Measurements from ENCODE around the gene ZNF100.
"Not testable (repeated sequence)": the region's sequence is repeated elsewhere in the genome, so short reads cannot be mapped to it uniquely, and the experiment has no call there.

The ZNF100 gene

GRCh38 chr19:21767065-21767800, at the start of gene ZNF100:
Gene ZNF100 (minus strand): TSS chr19:21767579. CDS start chr19:21767429, 150 bp downstream.
- DNase-seq: peak; percentile 92
- Mint-ChIP-seq H3K9me3 (peaks cover 29% of the 10 kb centered on the region), H3K4me1 (peaks cover 22% of the 10 kb centered on the region), H3K36me3 (peaks cover 44% of the 10 kb centered on the region), H3K27me3 (no peaks in the 10 kb centered on the region), H3K27ac (peak within 1 kb of the TSS; percentile 96), H3K4me3 (peak within 1 kb of the TSS; percentile 98)
- CTCF ChIA-PET: interaction anchor here (0.6 to 1.2 kb wide), 2 partner anchors 86 to 565 kb away, joined by 3 read pairs; no protein-coding TSS in a partner anchor

GRCh38 chr19:21812448-21812847, 45.1 kb upstream of the ZNF100 start:
- H3K4me3 Mint-ChIP-seq: no peak overlapping the region
- DNase-seq: no peak
- CTCF ChIA-PET: no interaction called here
- H3K27ac Mint-ChIP-seq: no peak overlapping the region
- no peaks in the 10 kb centered on the region for H3K27me3 Mint-ChIP-seq
- peaks cover 48% of the 10 kb centered on the region for H3K9me3 Mint-ChIP-seq
- H3K36me3 Mint-ChIP-seq: peaks cover 84% of the 10 kb centered on the region
- H3K4me1 Mint-ChIP-seq: no peaks in the 10 kb centered on the region

DNA sequence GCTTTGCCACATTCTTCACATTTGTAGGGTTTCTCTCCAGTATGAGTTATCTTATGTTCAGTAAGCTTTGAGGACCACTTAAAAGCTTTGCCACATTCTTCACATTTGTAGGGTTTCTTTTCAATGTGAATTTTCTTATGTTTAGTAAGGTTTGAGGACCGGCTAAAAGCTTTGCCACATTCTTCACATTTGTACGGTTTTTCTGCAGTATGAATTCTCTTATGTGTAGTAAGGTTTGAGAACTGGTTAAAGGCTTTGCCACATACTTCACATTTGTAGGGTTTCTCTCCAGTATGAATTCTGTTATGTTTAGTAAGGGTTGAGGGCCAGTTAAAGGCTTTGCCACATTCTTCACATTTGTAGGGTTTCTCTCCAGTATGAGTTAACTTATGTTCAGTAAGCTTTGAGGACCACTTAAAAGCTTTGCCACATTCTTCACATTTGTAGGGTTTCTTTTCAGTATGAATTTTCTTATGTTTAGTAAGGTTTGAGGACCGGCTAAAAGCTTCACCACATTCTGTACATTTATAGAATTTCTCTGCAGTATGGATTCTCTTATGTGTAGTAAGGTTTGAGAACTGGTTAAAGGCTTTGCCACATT, 41.1 kb upstream of the ZNF100 start:
- CTCF ChIA-PET: interaction anchor here (0.5 kb wide), 1 partner anchor 22 kb away, joined by 3 read pairs; no protein-coding TSS in a partner anchor
- H3K27ac Mint-ChIP-seq, H3K4me1 Mint-ChIP-seq, H3K4me3 Mint-ChIP-seq, DNase-seq, H3K27me3 Mint-ChIP-seq: not testable (repeated sequence)
- Mint-ChIP-seq H3K9me3 (peaks cover 58% of the 10 kb centered on the region), H3K36me3 (peaks cover 60% of the 10 kb centered on the region)

- Mint-ChIP-seq H3K36me3 (no peaks in the 10 kb centered on the region), H3K4me3 (no peak overlapping the region), H3K4me1 (no peaks in the 10 kb centered on the region), H3K9me3 (peaks cover 52% of the 10 kb centered on the region), H3K27ac (no peak overlapping the region), H3K27me3 (no peaks in the 10 kb centered on the region)
- CTCF ChIA-PET: no interaction called here
- DNase-seq: no peak
Observed at GRCh38 chr19:21789466-21790085, 22.2 kb upstream of the ZNF100 start.

GRCh38 chr19:21786936-21787335, 19.6 kb upstream of the ZNF100 start:
- Mint-ChIP-seq H3K4me3 (no peak overlapping the region), H3K9me3 (peaks cover 47% of the 10 kb centered on the region), H3K27ac (no peak overlapping the region), H3K27me3 (no peaks in the 10 kb centered on the region), H3K36me3 (no peaks in the 10 kb centered on the region), H3K4me1 (no peaks in the 10 kb centered on the region)
- no peak for DNase-seq
- CTCF ChIA-PET: no interaction called here

GRCh38 chr19:21775792-21776191, 8.4 kb upstream of the ZNF100 start:
- peaks cover 11% of the 10 kb centered on the region for H3K9me3 Mint-ChIP-seq
- CTCF ChIA-PET, H3K4me1 Mint-ChIP-seq, H3K27me3 Mint-ChIP-seq, H3K4me3 Mint-ChIP-seq, H3K36me3 Mint-ChIP-seq, DNase-seq, H3K27ac Mint-ChIP-seq: not testable (repeated sequence)

- DNase-seq, CTCF ChIA-PET, H3K27me3 Mint-ChIP-seq: not testable (repeated sequence)
- peak overlapping the region; percentile 96 for H3K27ac Mint-ChIP-seq
- H3K4me3 Mint-ChIP-seq: peak overlapping the region; percentile 98
- H3K4me1 Mint-ChIP-seq: peaks cover 22% of the 10 kb centered on the region
- peaks cover 33% of the 10 kb centered on the region for H3K9me3 Mint-ChIP-seq
- peaks cover 50% of the 10 kb centered on the region for H3K36me3 Mint-ChIP-seq
Observed at GRCh38 chr19:21766705-21767064, 694 bp downstream of the ZNF100 start.

DNA sequence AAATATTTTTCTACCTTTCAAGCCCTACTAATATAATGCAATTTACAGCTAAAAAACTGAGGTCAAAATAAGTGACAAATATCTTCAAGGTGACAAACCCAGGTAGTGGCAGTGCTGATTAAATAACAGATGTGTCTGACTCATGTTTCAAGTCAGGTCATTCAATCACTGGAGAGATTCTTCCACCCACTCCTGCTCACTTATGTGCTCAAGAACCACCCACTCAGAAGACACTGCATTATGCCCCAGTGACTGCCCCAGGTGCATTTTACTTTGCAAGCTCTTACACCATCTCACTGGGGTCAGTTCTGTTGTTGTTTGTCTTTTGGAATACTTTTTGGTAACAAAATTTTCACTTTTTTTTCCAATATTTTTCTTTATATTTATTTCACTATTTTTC, 2.2 kb downstream of the ZNF100 start:
- CTCF ChIA-PET: no interaction called here
- Mint-ChIP-seq H3K36me3 (peaks cover 62% of the 10 kb centered on the region), H3K4me3 (no peak overlapping the region), H3K27me3 (no peaks in the 10 kb centered on the region), H3K27ac (no peak overlapping the region), H3K9me3 (peaks cover 33% of the 10 kb centered on the region), H3K4me1 (peaks cover 22% of the 10 kb centered on the region)
- DNase-seq: no peak

DNA sequence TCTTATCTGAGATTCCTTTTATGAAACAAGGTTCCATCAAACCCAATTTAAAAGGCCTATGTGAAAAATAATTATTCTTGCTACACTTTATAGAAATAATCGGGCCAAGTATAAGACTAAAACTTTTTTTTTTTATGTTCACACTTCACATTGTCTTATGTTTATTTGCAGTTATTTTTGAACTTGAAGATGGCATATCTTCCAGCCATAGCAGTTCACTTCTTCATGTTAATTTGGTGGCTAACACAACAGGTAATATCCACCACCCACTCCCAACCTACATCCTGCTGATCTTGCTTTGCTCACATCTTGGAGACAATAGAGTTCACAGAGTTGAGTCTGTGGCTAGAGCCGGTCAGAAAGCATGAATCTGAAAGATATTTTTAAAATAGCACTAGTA, 5.8 kb downstream of the ZNF100 start:
- Mint-ChIP-seq H3K36me3 (peaks cover 91% of the 10 kb centered on the region), H3K9me3 (peaks cover 42% of the 10 kb centered on the region), H3K4me1 (peaks cover 20% of the 10 kb centered on the region)
- DNase-seq, H3K27ac Mint-ChIP-seq, H3K27me3 Mint-ChIP-seq, H3K4me3 Mint-ChIP-seq, CTCF ChIA-PET: not testable (repeated sequence)

- CTCF ChIA-PET: no interaction called here
- DNase-seq: no peak
- no peak overlapping the region for H3K27ac Mint-ChIP-seq
- peaks cover 91% of the 10 kb centered on the region for H3K36me3 Mint-ChIP-seq
- H3K4me1 Mint-ChIP-seq: no peaks in the 10 kb centered on the region
- no peaks in the 10 kb centered on the region for H3K27me3 Mint-ChIP-seq
- H3K4me3 Mint-ChIP-seq: no peak overlapping the region
- peaks cover 51% of the 10 kb centered on the region for H3K9me3 Mint-ChIP-seq
Observed at GRCh38 chr19:21758296-21758695, 9.1 kb downstream of the ZNF100 start.

DNA sequence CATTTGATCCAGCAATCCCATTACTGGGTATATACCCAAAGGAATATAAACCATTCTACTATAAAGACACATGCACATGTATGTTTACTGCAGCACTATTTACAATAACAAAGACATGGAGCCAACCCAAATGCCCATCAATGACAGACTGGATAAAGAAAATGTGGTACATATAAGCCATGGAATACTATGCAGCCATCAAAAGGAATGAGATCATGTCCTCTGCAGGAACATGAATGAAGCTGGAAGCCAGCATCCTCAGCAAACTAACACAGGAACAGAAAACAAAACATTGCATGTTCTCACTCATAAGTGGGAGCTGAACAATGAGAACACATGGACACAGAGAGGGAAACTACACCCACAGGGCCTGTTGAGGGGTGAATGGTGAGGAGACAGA, 11.8 kb downstream of the ZNF100 start:
- H3K27me3 Mint-ChIP-seq, H3K27ac Mint-ChIP-seq, DNase-seq, H3K4me1 Mint-ChIP-seq, CTCF ChIA-PET, H3K4me3 Mint-ChIP-seq: not testable (repeated sequence)
- Mint-ChIP-seq H3K9me3 (peaks cover 50% of the 10 kb centered on the region), H3K36me3 (peaks cover 90% of the 10 kb centered on the region)

DNA sequence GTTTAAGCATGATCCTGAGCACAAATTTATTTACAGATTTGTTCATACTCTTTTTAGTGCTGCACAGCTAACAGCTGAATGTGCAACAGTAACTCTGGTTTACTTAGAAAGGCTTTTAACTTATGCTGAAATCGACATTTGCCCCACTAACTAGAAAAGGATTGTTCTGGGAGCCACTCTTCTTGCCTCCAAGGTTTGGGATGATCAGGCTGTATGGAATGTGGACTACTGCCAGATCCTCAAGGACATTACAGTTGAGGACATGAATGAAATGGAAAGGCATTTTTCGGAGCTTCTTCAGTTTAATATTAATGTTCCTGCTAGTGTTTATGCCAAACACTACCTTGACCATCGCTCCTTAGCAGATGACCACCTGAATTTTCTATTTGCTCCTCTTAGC, 16.0 kb downstream of the ZNF100 start:
- CTCF ChIA-PET: no interaction called here
- Mint-ChIP-seq H3K9me3 (peaks cover 46% of the 10 kb centered on the region), H3K36me3 (peaks cover 90% of the 10 kb centered on the region), H3K4me1 (no peaks in the 10 kb centered on the region), H3K4me3 (no peak overlapping the region), H3K27ac (no peak overlapping the region), H3K27me3 (no peaks in the 10 kb centered on the region)
- DNase-seq: no peak

GRCh38 chr19:21750586-21751128, 16.7 kb downstream of the ZNF100 start:
- Mint-ChIP-seq H3K9me3 (peaks cover 45% of the 10 kb centered on the region), H3K36me3 (peaks cover 89% of the 10 kb centered on the region), H3K27me3 (no peaks in the 10 kb centered on the region), H3K27ac (no peak overlapping the region), H3K4me3 (no peak overlapping the region), H3K4me1 (no peaks in the 10 kb centered on the region)
- CTCF ChIA-PET: no interaction called here
- no peak for DNase-seq

- Mint-ChIP-seq H3K27ac (no peak overlapping the region), H3K4me1 (no peaks in the 10 kb centered on the region), H3K36me3 (peaks cover 83% of the 10 kb centered on the region), H3K9me3 (peaks cover 39% of the 10 kb centered on the region), H3K4me3 (no peak overlapping the region), H3K27me3 (no peaks in the 10 kb centered on the region)
- DNase-seq: no peak
- CTCF ChIA-PET: no interaction called here
Observed at GRCh38 chr19:21749090-21749489, 18.3 kb downstream of the ZNF100 start.

- Mint-ChIP-seq H3K27me3 (no peaks in the 10 kb centered on the region), H3K9me3 (peaks cover 37% of the 10 kb centered on the region), H3K36me3 (peaks cover 82% of the 10 kb centered on the region), H3K4me1 (no peaks in the 10 kb centered on the region), H3K4me3 (no peak overlapping the region), H3K27ac (no peak overlapping the region)
- CTCF ChIA-PET: no interaction called here
- no peak for DNase-seq
Observed at GRCh38 chr19:21748088-21748487, 19.3 kb downstream of the ZNF100 start.
